A673 (cell line): Measurements from ENCODE around the gene HPSE2. TPM values are rescaled to one million over a fixed set of nuclear protein-coding genes. Genes with fewer than 3 reads are reported as not detected.

ENCODE experiments used
- BruUV-seq: library from RNA; stranded (reverse); fragments of 400-500 nt; replicated peaks from 2 replicates; lab custom pipeline; 2021; lab: Mats Ljungman, UMichigan
- CTCF ChIA-PET: fragments of 300-600 bp; sonication (Branson Sonifier 250); formaldehyde crosslinking; loops from one replicate; lab custom pipeline; 2022; ENCODE audit warnings: antibody characterized with exemption; lab: Charles Lee
- POLR2A ChIA-PET: fragments of 300-600 bp; sonication (Branson Sonifier 250); formaldehyde crosslinking; loops from one replicate; lab custom pipeline; 2022; ENCODE audit warnings: antibody characterized with exemption; ENCODE audit not compliant: low non-redundant PET; lab: Charles Lee
- DNase-seq: peaks from one replicate; pipeline ENCODE4 v3.0.0-alpha.2; 2015; ENCODE audit warnings: low spot score
- H3K27ac ChIP-seq: fragments of 200-600 bp; sonication (generic); 2 replicates; pipeline ENCODE4 v1.5.1; 2016; ENCODE audit warnings: mixed run types, low read depth, mild to moderate bottlenecking, mixed read lengths, antibody characterized with exemption, low read length; ENCODE audit not compliant: poor library complexity, severe bottlenecking
- H3K27me3 ChIP-seq: fragments of 200-600 bp; sonication (generic); replicated peaks from 2 replicates; pipeline ENCODE4 v1.6.1; 2017; ENCODE audit warnings: mixed run types, low read depth, mild to moderate bottlenecking, mixed read lengths, antibody characterized with exemption, low read length; ENCODE audit not compliant: insufficient read depth, poor library complexity
- H3K36me3 ChIP-seq: fragments of 200-600 bp; sonication (generic); 2 replicates; pipeline ENCODE4 v1.6.1; 2016; ENCODE audit warnings: mixed run types, mild to moderate bottlenecking, mixed read lengths, antibody characterized with exemption, low read length; ENCODE audit not compliant: insufficient read depth, poor library complexity, severe bottlenecking
- H3K4me1 ChIP-seq: fragments of 200-600 bp; sonication (generic); 2 replicates; pipeline ENCODE4 v1.6.1; 2017; ENCODE audit warnings: mixed run types, mild to moderate bottlenecking, mixed read lengths, antibody characterized with exemption, low read length; ENCODE audit not compliant: insufficient read depth, poor library complexity, severe bottlenecking
- H3K4me3 ChIP-seq: fragments of 200-600 bp; sonication (generic); 2 replicates; pipeline ENCODE4 v1.5.1; 2016; ENCODE audit warnings: low read depth, mixed run types, mild to moderate bottlenecking, mixed read lengths, low read length; ENCODE audit not compliant: poor library complexity, severe bottlenecking
- H3K9me3 ChIP-seq: fragments of 200-600 bp; sonication (generic); 2 replicates; pipeline ENCODE4 v1.6.1; 2016; ENCODE audit warnings: mixed run types, low read depth, mild to moderate bottlenecking, mixed read lengths, antibody characterized with exemption, low read length; ENCODE audit not compliant: poor library complexity, severe bottlenecking
- CTCF ChIP-seq: fragments of 300-800, 200-600 bp; sonication (generic); conservative IDR thresholded peaks from 2 replicates; pipeline ENCODE4 v1.5.1; 2017; ENCODE audit warnings: low read depth, mild to moderate bottlenecking, antibody characterized with exemption, low read length, moderate library complexity, mixed read lengths
- EZH2 ChIP-seq: fragments of 200-600 bp; sonication (generic); IDR thresholded peaks from 2 replicates; pipeline ENCODE4 v1.6.1; 2017; ENCODE audit warnings: borderline replicate concordance, low read depth, mild to moderate bottlenecking, mixed read lengths, antibody characterized with exemption, low read length; ENCODE audit not compliant: poor library complexity, severe bottlenecking
- intact Hi-C: fragments of 100-400 bp; cut with micrococcal nuclease; formaldehyde crosslinking; loops from one replicate; pipeline ENCODE4 v1.10.0; 2022; ENCODE audit not compliant: unreplicated experiment
- total RNA-seq: library from RNA; stranded (reverse); gene quantifications from 2 replicates; pipeline ENCODE4 v1.2.3, GENCODE V29; 2021

HPSE2 gene
- total RNA-seq, 1 experiment from 2014 or later, result not detected

GRCh38 chr10:98570834-98571233, 664.8 kb downstream of the HPSE2 start:
- peaks cover 11% of the 10 kb centered on the region for H3K27me3 ChIP-seq
- no peaks in the 10 kb centered on the region for H3K9me3 ChIP-seq
- no peak overlapping the region for H3K4me3 ChIP-seq
- H3K36me3 ChIP-seq, result no peaks in the 10 kb centered on the region
- ChIA-PET POLR2A (no interaction called here), CTCF (no interaction called here)
- TF ChIP-seq EZH2 (no peak), CTCF (no peak)
- H3K27ac ChIP-seq, result no peak overlapping the region
- DNase-seq, result no peak
- H3K4me1 ChIP-seq, result no peaks in the 10 kb centered on the region
- intact Hi-C loops, result no loop called here
- no TSS peak for BruUV-seq

GRCh38 chr10:98569853-98570252, 665.8 kb downstream of the HPSE2 start:
- ChIA-PET CTCF (no interaction called here), POLR2A (no interaction called here)
- H3K27me3 ChIP-seq, result peaks cover 3% of the 10 kb centered on the region
- no peak overlapping the region for H3K27ac ChIP-seq
- H3K4me1 ChIP-seq, result no peaks in the 10 kb centered on the region
- no TSS peak for BruUV-seq
- no peak for DNase-seq
- TF ChIP-seq EZH2, result no peak
- no peak for TF ChIP-seq CTCF
- H3K36me3 ChIP-seq, result no peaks in the 10 kb centered on the region
- no peak overlapping the region for H3K4me3 ChIP-seq
- no peaks in the 10 kb centered on the region for H3K9me3 ChIP-seq
- intact Hi-C loops, result no loop called here

- Histone ChIP-seq H3K9me3 (no peaks in the 10 kb centered on the region), H3K27me3 (peaks cover 3% of the 10 kb centered on the region), H3K36me3 (no peaks in the 10 kb centered on the region), H3K27ac (no peak overlapping the region), H3K4me3 (no peak overlapping the region), H3K4me1 (no peaks in the 10 kb centered on the region)
- no peak for DNase-seq
- TF ChIP-seq CTCF (no peak), EZH2 (no peak)
- intact Hi-C loops, result no loop called here
- CTCF ChIA-PET, result no interaction called here
- POLR2A ChIA-PET, result no interaction called here
- no TSS peak for BruUV-seq
Measured at GRCh38 chr10:98568551-98568950, 667.1 kb downstream of the HPSE2 start.
